Activated CD4-positive, alpha-beta T cell treated with anti-CD3 and anti-CD28 coated beads, Interleukin-2, amount 50 U/mL, for 1 hour (primary cell): Measurements from ENCODE around the gene TUBB1.

Experiments used
- DNase-seq: peaks from one replicate; pipeline ENCODE4 v3.0.0-alpha.2; 2020

Gene TUBB1

GRCh38 chr20:59044796-59045195 is 25.6 kb downstream of the TUBB1 start:
- DNase-seq, result no peak

- DNase-seq, result no peak
Measured at GRCh38 chr20:59046862-59047261, 27.6 kb downstream of the TUBB1 start.

DNA sequence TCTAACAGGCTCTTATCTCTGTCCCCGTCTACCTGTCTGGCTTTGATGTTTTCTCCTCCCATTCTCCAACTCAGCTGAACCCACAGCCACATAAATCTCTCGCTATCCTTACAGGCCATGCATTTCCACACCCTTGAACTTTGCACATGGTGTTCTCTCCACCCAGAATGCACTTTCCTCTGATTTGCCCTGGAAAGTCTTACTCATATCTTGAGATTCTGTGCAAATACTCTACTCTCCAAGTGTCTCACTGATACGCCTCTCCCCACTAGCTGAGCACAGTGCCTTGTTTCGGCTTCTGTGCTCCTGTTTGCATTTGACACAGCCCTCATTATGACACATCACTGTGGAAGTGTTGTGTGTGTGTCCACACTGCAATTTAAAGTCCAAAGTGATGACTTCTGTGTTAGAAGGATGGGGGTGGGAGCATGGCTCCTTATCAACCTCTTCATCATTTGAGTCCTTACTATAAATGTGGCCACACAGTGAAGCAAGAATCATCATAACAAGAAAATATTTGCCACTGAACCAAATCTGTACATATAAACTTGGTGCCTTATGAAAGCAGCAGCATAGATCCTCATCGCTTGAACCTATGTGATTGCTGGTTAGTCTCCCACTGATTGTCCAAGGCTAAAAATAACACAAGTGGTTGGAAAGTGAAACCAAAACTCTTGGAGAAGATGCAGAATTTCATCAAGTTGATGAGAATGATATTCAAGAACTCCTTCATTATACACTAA is 28.9 kb downstream of the TUBB1 start:
- no peak for DNase-seq

GRCh38 chr20:59048681-59049030 is 29.4 kb downstream of the TUBB1 start:
- no peak for DNase-seq

DNA sequence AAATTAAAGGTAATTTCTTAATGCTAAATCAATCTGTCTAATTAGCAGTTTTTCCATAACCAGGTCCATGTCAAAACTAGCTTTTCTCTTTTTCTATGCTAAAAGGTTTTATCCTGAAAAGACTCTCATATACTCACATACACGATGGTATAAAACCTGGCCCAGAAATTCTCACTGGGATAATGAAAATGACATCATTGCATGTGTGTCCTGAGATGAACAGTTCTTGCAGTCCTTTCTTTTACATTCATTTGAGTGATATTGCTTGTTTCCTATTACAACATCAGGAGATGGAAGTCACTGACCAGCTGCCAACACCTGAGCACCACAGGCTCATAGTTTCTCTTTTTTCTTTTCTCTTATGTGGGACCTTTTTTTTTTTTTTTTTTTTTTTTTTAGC is 31.2 kb downstream of the TUBB1 start:
- no peak for DNase-seq

- no peak for DNase-seq
Measured at GRCh38 chr20:59051666-59052185, 32.5 kb downstream of the TUBB1 start.

DNA sequence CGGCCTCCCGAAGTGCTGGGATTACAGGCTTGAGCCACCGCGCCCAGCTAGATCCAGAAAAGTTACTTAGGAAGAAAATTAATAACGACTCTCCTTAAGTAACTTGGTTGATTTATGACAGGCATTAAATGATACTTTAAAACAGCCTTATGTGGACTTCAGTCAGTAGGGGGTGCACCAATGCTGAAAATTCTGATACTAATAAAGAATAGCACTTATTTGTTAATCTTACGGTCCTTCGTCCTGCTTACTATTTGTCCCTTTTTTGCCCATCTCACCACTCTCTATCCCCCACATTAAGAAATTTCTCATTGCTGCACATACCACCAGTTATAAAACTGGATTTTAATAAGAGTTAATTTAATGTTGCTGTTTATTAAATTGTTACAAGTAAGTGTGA is 36.1 kb downstream of the TUBB1 start:
- DNase-seq, result no peak

GRCh38 chr20:59062081-59062480 is 42.9 kb downstream of the TUBB1 start:
- DNase-seq, result no peak

GRCh38 chr20:59063358-59064213 is 44.4 kb downstream of the TUBB1 start:
- DNase-seq, result no peak

- DNase-seq, result no peak
Measured at GRCh38 chr20:59064214-59064722, 45.0 kb downstream of the TUBB1 start.

- no peak for DNase-seq
Measured at GRCh38 chr20:59068534-59068933, 49.3 kb downstream of the TUBB1 start.

DNA sequence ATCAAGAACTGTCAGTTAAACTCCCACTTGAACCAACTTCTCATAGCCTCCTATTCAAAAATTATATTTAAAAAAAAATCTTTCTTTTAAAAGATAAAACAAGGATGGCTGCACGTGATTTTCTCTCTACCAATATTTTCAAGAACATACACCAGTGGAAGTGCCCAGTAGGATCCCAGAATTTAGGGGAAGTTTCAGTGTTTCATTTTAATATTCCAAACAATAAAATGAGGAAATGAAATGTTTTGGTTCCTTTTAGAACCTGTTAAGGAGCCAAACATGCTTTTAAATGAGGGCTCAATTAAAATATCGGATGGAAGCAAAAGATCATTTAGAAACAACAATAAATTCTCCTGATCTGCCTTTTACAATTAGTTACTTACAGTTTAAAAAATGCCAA is 49.8 kb downstream of the TUBB1 start:
- no peak for DNase-seq

GRCh38 chr20:59071216-59071615 is 52.0 kb downstream of the TUBB1 start:
- DNase-seq, result no peak

DNA sequence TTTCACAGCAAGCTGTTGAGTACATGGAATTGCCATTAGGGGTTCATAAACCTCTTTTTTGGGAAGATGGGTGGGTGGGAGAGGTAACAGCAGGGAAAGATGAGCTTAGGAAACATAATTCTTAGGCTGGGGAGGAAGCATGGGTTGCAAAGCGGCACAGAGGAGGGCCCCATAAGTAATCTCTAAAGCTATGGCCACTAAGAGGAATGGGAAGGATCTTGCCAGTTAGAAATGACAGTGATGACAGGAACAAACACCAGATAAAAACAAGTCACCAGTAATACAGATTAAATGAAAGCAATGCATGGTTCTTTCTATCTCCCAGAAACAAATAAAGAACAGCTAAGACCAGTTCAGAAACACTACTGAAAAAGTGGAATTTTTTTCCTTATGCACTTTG is 54.4 kb downstream of the TUBB1 start:
- no peak for DNase-seq

GRCh38 chr20:59074456-59074855 is 55.2 kb downstream of the TUBB1 start:
- no peak for DNase-seq

DNA sequence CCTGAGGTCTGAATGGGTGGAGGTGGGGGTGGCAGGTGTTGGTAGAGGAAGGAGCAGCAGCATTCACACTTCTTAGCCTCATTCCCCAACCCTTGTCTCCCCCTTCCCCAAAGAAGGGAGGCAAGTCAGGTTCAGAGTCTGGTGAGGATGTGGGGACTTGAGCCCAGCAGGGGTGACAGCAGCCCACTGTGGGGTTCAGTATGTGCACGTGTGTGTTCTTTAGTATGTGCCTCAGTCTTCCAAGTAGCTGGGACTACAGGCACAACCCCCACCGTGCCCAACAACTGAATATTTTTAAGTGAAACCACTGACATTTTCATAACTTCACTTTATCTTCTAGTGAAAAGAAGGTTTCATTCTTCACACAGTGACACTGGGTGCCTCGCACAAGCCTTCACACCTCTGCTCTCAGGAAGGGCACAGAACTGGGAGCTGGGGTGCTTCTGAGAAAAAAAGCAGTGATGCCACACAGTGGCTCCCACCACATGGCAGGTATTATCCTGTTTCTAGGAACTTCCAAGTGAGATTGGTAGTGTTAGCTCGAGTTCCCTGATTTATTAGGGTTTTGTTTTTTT is 56.8 kb downstream of the TUBB1 start:
- no peak for DNase-seq
